H1 (cell line): Measurements from ENCODE around the gene GANC. TPM values are rescaled to one million over a fixed set of nuclear protein-coding genes. Genes with fewer than 3 reads are reported as not detected.

ENCODE experiments used
- CTCF ChIA-PET: fragments of 300-600 bp; sonication (Branson Sonifier 250); formaldehyde crosslinking; loops from one replicate; lab custom pipeline; 2021; ENCODE audit not compliant: partially characterized antibody; lab: Charles Lee
- POLR2A ChIA-PET: fragments of 300-600 bp; sonication (Branson Sonifier 250); formaldehyde crosslinking; loops from one replicate; lab custom pipeline; 2021; ENCODE audit warnings: inconsistent platforms; ENCODE audit not compliant: partially characterized antibody; lab: Charles Lee
- DNase-seq, 2 experiments: peaks; one replicate each; pipeline versions ENCODE4 v3.0.0 to v3.0.0-alpha.2; 2010 to 2022; ENCODE audit warnings: low spot score in 2 of 2, low read depth in 1 of 2, mixed read lengths in 1 of 2
- FAIRE-seq: peaks from 2 replicates; lab custom pipeline; 2011; peaks lifted over from hg19 to GRCh38; lab: Jason Lieb, UNC
- H2AFZ ChIP-seq: 2 replicates; pipeline ENCODE4 v1.8.1; 2012; ENCODE audit warnings: low read length, inconsistent platforms
- H2AK5ac ChIP-seq: 2 replicates; pipeline ENCODE4 v1.6.1; 2013; ENCODE audit warnings: low read depth, low read length
- H2BK120ac ChIP-seq: replicated peaks from 2 replicates; pipeline ENCODE3; 2013; ENCODE audit warnings: low read depth, low read length, inconsistent platforms
- H2BK12ac ChIP-seq: 2 replicates; pipeline ENCODE4 v1.6.1; 2013; ENCODE audit warnings: low read depth, low read length
- H2BK15ac ChIP-seq: 2 replicates; pipeline ENCODE4 v1.6.1; 2013; ENCODE audit warnings: low read length
- H2BK20ac ChIP-seq: 2 replicates; pipeline ENCODE4 v1.6.1; 2013; ENCODE audit warnings: low read length
- H2BK5ac ChIP-seq: 2 replicates; pipeline ENCODE4 v1.6.1; 2013; ENCODE audit warnings: low read depth, low read length
- H3K14ac ChIP-seq: 2 replicates; pipeline ENCODE4 v1.6.1; 2013; ENCODE audit warnings: inconsistent platforms; ENCODE audit not compliant: insufficient read length
- H3K18ac ChIP-seq: 2 replicates; pipeline ENCODE4 v1.6.1; 2013; ENCODE audit warnings: low read length; ENCODE audit errors: extremely low read depth
- H3K23ac ChIP-seq: 2 replicates; pipeline ENCODE4 v1.6.1; 2013; ENCODE audit warnings: inconsistent platforms; ENCODE audit not compliant: insufficient read length
- H3K23me2 ChIP-seq: 2 replicates; pipeline ENCODE4 v1.6.1; 2013; ENCODE audit warnings: low read depth, low read length
- H3K27ac ChIP-seq: 2 replicates; pipeline ENCODE4 v1.6.1; 2011; ENCODE audit warnings: low read depth, low read length, inconsistent platforms
- H3K27me3 ChIP-seq, 4 experiments: replicated peaks in 1 of 4; 1 replicate in 1 of 4; 2 replicates in 3 of 4; pipeline versions ENCODE4 v1.6.1 to v1.8.1; 2011 to 2013; ENCODE audit warnings: low read length in 3 of 4, mild to moderate bottlenecking in 3 of 4, inconsistent platforms in 2 of 4, mixed read lengths in 2 of 4, moderate library complexity in 1 of 4; ENCODE audit not compliant: control insufficient read depth in 3 of 4, insufficient read depth in 3 of 4; ENCODE audit errors: extremely low read depth in 1 of 4
- H3K36me3 ChIP-seq, 4 experiments: 2 replicates each; pipeline versions ENCODE4 v1.6.1 to v1.8.1; 2011 to 2013; ENCODE audit warnings: mild to moderate bottlenecking in 4 of 4, low read length in 3 of 4, moderate library complexity in 2 of 4, control low read depth in 1 of 4, inconsistent platforms in 1 of 4; ENCODE audit not compliant: insufficient read depth in 4 of 4, control insufficient read depth in 2 of 4
- H3K4ac ChIP-seq: replicated peaks from 2 replicates; pipeline ENCODE3; 2013; ENCODE audit warnings: low read length, low read depth, mixed read lengths, inconsistent platforms; ENCODE audit not compliant: insufficient read length
- H3K4me1 ChIP-seq, 4 experiments: replicated peaks in 1 of 4; 1 replicate in 1 of 4; 2 replicates in 3 of 4; pipeline versions ENCODE4 v1.6.1 to v1.8.1; 2011 to 2013; ENCODE audit warnings: low read length in 3 of 4, inconsistent platforms in 2 of 4, mixed read lengths in 1 of 4; ENCODE audit not compliant: insufficient read depth in 4 of 4, control insufficient read depth in 3 of 4
- H3K4me2 ChIP-seq, 2 experiments: 2 replicates each; pipeline versions ENCODE4 v1.6.1 to v1.8.1; 2011 to 2013; ENCODE audit warnings: low read depth in 2 of 2, low read length in 2 of 2, control low read depth in 1 of 2, inconsistent platforms in 1 of 2, mild to moderate bottlenecking in 1 of 2; ENCODE audit not compliant: insufficient read depth in 1 of 2
- H3K4me3 ChIP-seq, 4 experiments: fragments of 200-600, 300-600 bp in 1 of 4; sonication (generic), shearing (Covaris generic), sonication (Bioruptor Twin) in 1 of 4; 2 replicates each; pipeline versions ENCODE4 v1.5.1 to v1.8.1; 2011 to 2016; ENCODE audit warnings: low read length in 4 of 4, low read depth in 3 of 4, control low read depth in 2 of 4, inconsistent platforms in 2 of 4, mild to moderate bottlenecking in 2 of 4, mixed read lengths in 1 of 4, moderate library complexity in 1 of 4; ENCODE audit not compliant: insufficient read depth in 2 of 4; ENCODE audit errors: extremely low read depth in 1 of 4
- H3K56ac ChIP-seq: replicated peaks from 2 replicates; pipeline ENCODE3; 2013; ENCODE audit warnings: low read depth, mild to moderate bottlenecking, mixed read lengths, low read length, inconsistent platforms; ENCODE audit not compliant: insufficient read length
- H3K79me1 ChIP-seq: 2 replicates; pipeline ENCODE4 v1.6.1; 2013; ENCODE audit warnings: low read depth, low read length, control low read depth
- H3K79me2 ChIP-seq, 2 experiments: 2 replicates each; pipeline versions ENCODE4 v1.6.1 to v1.8.1; 2012 to 2013; ENCODE audit warnings: low read length in 2 of 2, mild to moderate bottlenecking in 2 of 2, inconsistent platforms in 1 of 2; ENCODE audit not compliant: insufficient read depth in 2 of 2, control insufficient read depth in 1 of 2
- H3K9ac ChIP-seq, 4 experiments: replicated peaks in 1 of 4; 1 replicate in 1 of 4; 2 replicates in 3 of 4; pipeline versions ENCODE4 v1.6.1 to v1.8.1; 2011 to 2013; ENCODE audit warnings: low read depth in 3 of 4, low read length in 3 of 4, control low read depth in 2 of 4, mild to moderate bottlenecking in 2 of 4, moderate library complexity in 2 of 4, inconsistent platforms in 1 of 4; ENCODE audit errors: extremely low read depth in 1 of 4
- H3K9me3 ChIP-seq, 2 experiments: 2 replicates each; pipeline versions ENCODE4 v1.6.1 to v1.8.1; 2012 to 2013; ENCODE audit warnings: mild to moderate bottlenecking in 2 of 2, moderate library complexity in 2 of 2, control low read depth in 1 of 2, inconsistent platforms in 1 of 2, low read depth in 1 of 2, low read length in 1 of 2, mixed read lengths in 1 of 2; ENCODE audit not compliant: insufficient read depth in 2 of 2
- H4K20me1 ChIP-seq, 2 experiments: replicated peaks in 1 of 2; 2 replicates each; pipeline versions ENCODE3 to v1.8.1; 2011 to 2013; ENCODE audit warnings: inconsistent platforms in 2 of 2, low read length in 2 of 2, mild to moderate bottlenecking in 1 of 2; ENCODE audit not compliant: insufficient read depth in 2 of 2, control insufficient read depth in 1 of 2
- H4K5ac ChIP-seq: 2 replicates; pipeline ENCODE4 v1.6.1; 2013; ENCODE audit warnings: low read length, low read depth, mixed read lengths, inconsistent platforms; ENCODE audit not compliant: insufficient read length
- H4K8ac ChIP-seq: 2 replicates; pipeline ENCODE4 v1.8.0; 2013; ENCODE audit warnings: mild to moderate bottlenecking, moderate library complexity, low read length, inconsistent platforms; ENCODE audit not compliant: insufficient read depth; ENCODE audit errors: extremely low read depth
- H4K91ac ChIP-seq: replicated peaks from 2 replicates; pipeline ENCODE3; 2013; ENCODE audit warnings: low read length, mixed read lengths, inconsistent platforms; ENCODE audit not compliant: insufficient read length
- BCL11A ChIP-seq, 2 experiments: IDR thresholded peaks; one replicate each; pipeline ENCODE4 v1.6.1; 2011; ENCODE audit warnings: low read depth in 2 of 2, low read length in 2 of 2, mild to moderate bottlenecking in 2 of 2
- CREB1 ChIP-seq: IDR thresholded peaks from 2 replicates; pipeline ENCODE4 v1.6.1; 2012; ENCODE audit warnings: inconsistent platforms
- EP300 ChIP-seq, 2 experiments: IDR thresholded peaks; 1 replicate in 1 of 2; 2 replicates in 1 of 2; pipeline ENCODE4 v1.6.1; 2011 to 2012; ENCODE audit warnings: low read depth in 2 of 2, low read length in 2 of 2, mild to moderate bottlenecking in 2 of 2, borderline replicate concordance in 1 of 2, inconsistent platforms in 1 of 2, moderate library complexity in 1 of 2
- HDAC6 ChIP-seq: IDR thresholded peaks from one replicate; pipeline ENCODE4 v1.7.1; 2012; ENCODE audit warnings: low read depth, mild to moderate bottlenecking, inconsistent platforms, low read length, moderate library complexity
- KDM5A ChIP-seq: fragments of 200-600 bp; IDR thresholded peaks from 2 replicates; pipeline ENCODE4 v1.7.1; 2012; ENCODE audit warnings: mild to moderate bottlenecking, low read length, inconsistent platforms, mixed read lengths
- NRF1 ChIP-seq: IDR thresholded peaks from 2 replicates; pipeline ENCODE4 v1.6.1; 2011; ENCODE audit warnings: mild to moderate bottlenecking, low read depth, low read length, improper control_type of control experiment
- RAD21 ChIP-seq, 2 experiments: IDR thresholded peaks in 1 of 2; conservative IDR thresholded peaks in 1 of 2; 2 replicates each; pipeline ENCODE4 v1.6.1; 2011; ENCODE audit warnings: low read depth in 2 of 2, low read length in 2 of 2, improper control_type of control experiment in 1 of 2, inconsistent platforms in 1 of 2, mild to moderate bottlenecking in 1 of 2, moderate library complexity in 1 of 2
- RFX5 ChIP-seq: IDR thresholded peaks from 2 replicates; pipeline ENCODE4 v1.6.1; 2011; ENCODE audit warnings: low read depth, low read length, improper control_type of control experiment, borderline replicate concordance
- RNF2 ChIP-seq: fragments of 200-900, 300-1000 bp; sonication (generic); IDR thresholded peaks from 2 replicates; pipeline ENCODE4 v1.7.1; 2016; ENCODE audit warnings: borderline replicate concordance, low read depth, mild to moderate bottlenecking, antibody characterized with exemption, low read length; ENCODE audit not compliant: poor library complexity, severe bottlenecking; ENCODE audit errors: missing control alignments
- SIN3A ChIP-seq, 2 experiments: IDR thresholded peaks in 1 of 2; conservative IDR thresholded peaks in 1 of 2; 2 replicates each; pipeline ENCODE4 v1.6.1; 2011 to 2012; ENCODE audit warnings: low read length in 2 of 2, improper control_type of control experiment in 1 of 2, low read depth in 1 of 2, mild to moderate bottlenecking in 1 of 2
- SP1 ChIP-seq: IDR thresholded peaks from 2 replicates; pipeline ENCODE4 v1.6.1; 2011; ENCODE audit warnings: low read depth, low read length
- SP2 ChIP-seq: IDR thresholded peaks from 2 replicates; pipeline ENCODE4 v1.6.1; 2012; ENCODE audit warnings: mild to moderate bottlenecking, low read length, inconsistent platforms
- SUZ12 ChIP-seq: fragments of 200-600 bp; sonication (generic); IDR thresholded peaks from 2 replicates; pipeline ENCODE4 v1.6.1; 2012; ENCODE audit warnings: mild to moderate bottlenecking, inconsistent platforms, low read length, moderate library complexity, mixed read lengths
- YY1 ChIP-seq: IDR thresholded peaks from 2 replicates; pipeline ENCODE4 v1.6.1; 2011; ENCODE audit warnings: low read depth, mild to moderate bottlenecking, low read length
- WGBS, 2 experiments: shearing (Covaris generic) in 1 of 2; methylation state at CpG; one replicate each; pipeline versions ENCODE4 v1.1.6 to v1.1.7; 2013 to 2015; ENCODE audit warnings: low lambda C conversion rate in 2 of 2, mixed read lengths in 2 of 2, inconsistent platforms in 1 of 2, low coverage in 1 of 2, missing lambda C conversion rate in 1 of 2; ENCODE audit not compliant: insufficient replicate concordance in 2 of 2, insufficient coverage in 1 of 2, insufficient read length in 1 of 2; ENCODE audit errors: extremely low coverage in 1 of 2, missing lambda C conversion rate in 1 of 2; 5-methylcytosine and 5-hydroxymethylcytosine counted together
- polyA plus RNA-seq, 7 experiments: library from polyadenylated mRNA; depleted of rRNA in 3 of 7; stranded (reverse) in 5 of 7; unstranded in 2 of 7; fragments of >200 nt in 5 of 7; fragments of 200-250 nt in 2 of 7; gene quantifications; 1 replicate in 5 of 7; 2 replicates in 1 of 7; 4 replicates in 1 of 7; pipeline versions ENCODE4 v1.2.1 to v1.2.3, GENCODE V29; 2011 to 2013; ENCODE audit warnings: missing spikeins in 2 of 7, mixed read lengths in 2 of 7
- total RNA-seq: library from RNA; stranded (reverse); fragmentation: NEBNext Ultra II Directional; extraction: Animal tissue kit (Norgen Biotek cat#: 25700); gene quantifications from 2 replicates; pipeline ENCODE4 v1.2.1, GENCODE V29; 2021

GANC gene
- total and polyA plus RNA-seq, 2 of the 8 experiments (the other 6 are each of a cell fraction or from before 2014, with no cell fraction given) = 6.8 to 14.4 TPM

GRCh38 chr15:42394106-42394505 is 121.1 kb downstream of the GANC start:
- FAIRE-seq = no peak
- no peaks in the 10 kb centered on the region for H3K27me3 ChIP-seq
- H3K27ac ChIP-seq = no peak overlapping the region
- TF ChIP-seq KDM5A (no peak), RNF2 (no peak), CREB1 (no peak), RAD21 (IDR thresholded peaks at IDR 0.05 in 1 of 2, conservative IDR thresholded peaks at IDR 0.05 in 1 of 2; ENCODE audit: low read depth in 2 of 2, low read length in 2 of 2) (no peak), YY1 (no peak), SIN3A (conservative IDR thresholded peaks at IDR 0.05 in 1 of 2, IDR thresholded peaks at IDR 0.05 in 1 of 2; ENCODE audit: low read depth in 1 of 2, low read length in 2 of 2) (no peak), HDAC6 (no peak), SP1 (no peak), RFX5 (no peak), BCL11A (IDR thresholded peaks at IDR 0.05; ENCODE audit: low read depth in 2 of 2, low read length in 2 of 2) (no peak), SP2 (no peak), SUZ12 (no peak), EP300 (IDR thresholded peaks at IDR 0.05; ENCODE audit: borderline replicate concordance in 1 of 2, low read depth in 2 of 2, low read length in 2 of 2) (no peak), NRF1 (no peak)
- POLR2A ChIA-PET = no interaction called here
- H4K20me1 ChIP-seq = no peaks in the 10 kb centered on the region
- no peaks in the 10 kb centered on the region for H3K23me2 ChIP-seq
- H3K79me2 ChIP-seq = no peaks in the 10 kb centered on the region
- no peak overlapping the region for H3K23ac ChIP-seq
- no peak overlapping the region for H4K5ac ChIP-seq
- DNase-seq = no peak
- CTCF ChIA-PET = interaction anchor here (1.0 to 1.9 kb wide), 2 partner anchors 9 to 52 kb away, joined by 3 to 7 read pairs; no protein-coding TSS in a partner anchor
- no peak overlapping the region for H3K4ac ChIP-seq
- no peak overlapping the region for H3K56ac ChIP-seq
- no peak overlapping the region for H2BK15ac ChIP-seq
- H3K14ac ChIP-seq = no peak overlapping the region
- H3K4me3 ChIP-seq = no peak overlapping the region
- no peak overlapping the region for H2AFZ ChIP-seq
- no peak overlapping the region for H3K9ac ChIP-seq
- WGBS, 2 experiments = 86% methylated on average over 13 of the region's 13 CpGs; no CpG with 5 or more reads in 1 of the 2 experiments
- H3K18ac ChIP-seq = no peak overlapping the region
- H2BK12ac ChIP-seq = no peak overlapping the region
- no peak overlapping the region for H4K8ac ChIP-seq
- no peaks in the 10 kb centered on the region for H3K36me3 ChIP-seq
- H2BK120ac ChIP-seq = no peak overlapping the region
- no peak overlapping the region for H3K4me2 ChIP-seq
- H3K79me1 ChIP-seq = no peaks in the 10 kb centered on the region
- no peak overlapping the region for H2BK20ac ChIP-seq
- H2BK5ac ChIP-seq = no peak overlapping the region
- H3K4me1 ChIP-seq = no peaks in the 10 kb centered on the region
- no peak overlapping the region for H4K91ac ChIP-seq
- H2AK5ac ChIP-seq = no peak overlapping the region
- no peaks in the 10 kb centered on the region for H3K9me3 ChIP-seq
